Neural cell (in vitro differentiated cells): Measurements from ENCODE around the gene ZNF41.

Source experiments
- CTCF ChIP-seq: fragments of 450-650 bp; IDR thresholded peaks from 2 replicates; pipeline ENCODE4 v1.5.1; 2014; ENCODE audit warnings: antibody characterized with exemption, mild to moderate bottlenecking, moderate library complexity; ENCODE audit not compliant: poor library complexity, severe bottlenecking
- EP300 ChIP-seq: fragments of 450-650 bp; conservative IDR thresholded peaks from 2 replicates; pipeline ENCODE4 v1.6.1; 2014; ENCODE audit warnings: antibody characterized with exemption, mild to moderate bottlenecking, moderate library complexity; ENCODE audit not compliant: poor library complexity, severe bottlenecking
- MXI1 ChIP-seq: fragments of 450-650 bp; conservative IDR thresholded peaks from 2 replicates; pipeline ENCODE4 v1.6.1; 2014; ENCODE audit warnings: antibody characterized with exemption, mild to moderate bottlenecking; ENCODE audit not compliant: poor library complexity, severe bottlenecking
- RAD21 ChIP-seq: fragments of 450-650 bp; conservative IDR thresholded peaks from 2 replicates; pipeline ENCODE4 v1.6.1; 2014; ENCODE audit warnings: antibody characterized with exemption, mild to moderate bottlenecking, moderate library complexity
- SMC3 ChIP-seq: fragments of 450-650 bp; conservative IDR thresholded peaks from 2 replicates; pipeline ENCODE4 v1.6.1; 2014; ENCODE audit warnings: antibody characterized with exemption, mild to moderate bottlenecking, moderate library complexity; ENCODE audit not compliant: poor library complexity

- no peak for TF ChIP-seq CTCF
- TF ChIP-seq RAD21 = no peak
- peak; percentile 3 for TF ChIP-seq EP300
- no peak for TF ChIP-seq SMC3
- no peak for TF ChIP-seq MXI1
These were observed 20.1 kb upstream of the ZNF41 start for GRCh38 chrX:47503151-47503550.
